ENCODE data around the gene NKTR. TPM values are rescaled to one million over a fixed set of nuclear protein-coding genes. Genes with fewer than 3 reads are reported as not detected.

Gene NKTR
- total and polyA plus RNA-seq, 7 experiments from 2014 or later = 10.9 to 275 (median 209) TPM

DNA sequence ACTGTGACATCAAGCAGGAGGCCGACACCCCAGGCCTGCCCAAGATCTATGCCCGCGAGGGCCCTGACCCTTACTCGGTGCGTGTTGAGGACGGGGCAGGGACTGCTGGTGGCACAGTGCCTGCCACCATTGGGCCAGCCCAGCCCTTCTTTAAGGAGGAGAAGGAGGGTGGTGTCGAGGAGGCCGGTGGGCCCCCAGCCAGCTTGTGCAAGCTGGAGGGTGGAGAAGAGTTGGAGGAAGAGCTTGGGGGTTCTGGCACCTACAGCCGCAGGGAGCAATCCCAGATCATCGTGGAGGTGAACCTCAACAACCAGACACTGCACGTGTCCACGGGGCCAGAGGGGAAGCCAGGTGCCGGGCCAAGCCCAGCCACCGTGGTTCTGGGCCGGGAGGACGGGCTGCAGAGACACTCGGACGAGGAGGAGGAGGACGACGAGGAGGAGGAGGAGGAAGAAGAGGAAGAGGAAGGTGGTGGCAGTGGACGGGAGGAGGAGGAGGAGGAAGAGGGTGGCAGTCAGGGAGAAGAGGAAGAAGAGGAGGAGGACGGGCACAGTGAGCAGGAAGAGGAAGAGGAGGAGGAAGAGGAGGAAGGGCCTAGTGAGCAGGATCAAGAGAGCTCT is 58.4 kb downstream of the NKTR start:
- Mint-ChIP-seq H3K36me3 (no peaks in the 10 kb centered on the region), H3K27ac (no peak overlapping the region), H3K9me3 (no peaks in the 10 kb centered on the region), H3K27me3 (peaks cover 0 to 2% (median 0%) of the 10 kb centered on the region in 5 donors), H3K4me3 (peak overlapping the region in 1 of 10 donors; percentile 38), H3K4me1 (peaks cover 0 to 9% (median under 1%) of the 10 kb centered on the region in 7 donors)
- Histone ChIP-seq H3K9me3 (ENCODE audit: control insufficient read depth in 2 of 3, low read length in 3 of 3) (no peaks in the 10 kb centered on the region), H3K36me3 (ENCODE audit: control insufficient read depth in 2 of 3, insufficient read depth in 3 of 3, low read length in 3 of 3) (no peaks in the 10 kb centered on the region), H3K4me1 (ENCODE audit: control insufficient read depth in 2 of 2, insufficient read depth in 2 of 2, low read length in 2 of 2) (no peaks in the 10 kb centered on the region), H3K27ac (ENCODE audit: low read depth, low read length) (no peak overlapping the region), H3K4me3 (ENCODE audit: low read length) (no peak overlapping the region), H3K27me3 (ENCODE audit: control insufficient read depth in 2 of 2, insufficient read depth in 2 of 2, low read length in 2 of 2) (no peaks in the 10 kb centered on the region)
- DNase-seq = no peak
- no peak for ATAC-seq
- ChIA-PET CTCF (no interaction called here), POLR2A (interaction anchor here (0.6 kb wide), 1 partner anchor 272 kb away, joined by 3 read pairs; no protein-coding TSS in a partner anchor)
- intact Hi-C loops (cut with micrococcal nuclease) = loop anchor here in 1 of 2 donors (5.0 kb wide), 1 partner anchor 83 kb away; no protein-coding TSS in a partner anchor

DNA sequence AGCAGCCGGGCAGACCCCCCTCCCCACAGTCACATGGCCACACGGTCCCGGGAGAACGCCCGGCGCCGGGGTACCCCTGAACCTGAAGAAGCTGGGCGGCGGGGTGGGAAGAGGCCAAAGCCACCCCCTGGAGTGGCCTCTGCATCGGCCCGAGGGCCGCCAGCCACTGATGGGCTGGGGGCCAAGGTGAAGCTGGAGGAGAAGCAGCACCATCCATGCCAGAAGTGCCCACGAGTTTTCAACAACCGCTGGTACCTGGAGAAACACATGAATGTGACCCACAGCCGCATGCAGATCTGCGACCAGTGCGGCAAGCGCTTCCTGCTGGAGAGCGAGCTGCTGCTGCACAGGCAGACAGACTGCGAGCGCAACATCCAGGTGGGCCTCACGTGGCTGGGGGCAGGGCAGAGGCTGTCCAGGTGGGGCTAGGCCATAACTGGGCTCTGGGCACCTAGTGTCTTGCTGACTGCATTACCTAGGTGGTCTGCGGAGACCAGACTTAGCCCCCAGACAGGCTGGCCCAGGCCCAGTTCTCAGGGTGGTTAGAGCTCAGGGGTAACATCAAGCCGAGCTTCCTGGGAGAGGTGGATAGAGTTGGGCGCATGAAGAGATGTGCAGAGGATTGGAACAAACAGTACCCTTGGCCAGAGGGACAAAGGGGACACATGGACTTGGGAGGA is 59.1 kb downstream of the NKTR start:
- no peaks in the 10 kb centered on the region for H3K27me3 ChIP-seq (ENCODE audit: control insufficient read depth in 2 of 2, insufficient read depth in 2 of 2, low read length in 2 of 2)
- Mint-ChIP-seq H3K4me3 (no peak overlapping the region), H3K27ac (peak overlapping the region in 1 of 9 donors; percentile 55), H3K4me1 (peaks cover 0 to 8% (median 0%) of the 10 kb centered on the region in 7 donors), H3K27me3 (peaks cover 0 to 2% (median 0%) of the 10 kb centered on the region in 5 donors), H3K9me3 (no peaks in the 10 kb centered on the region), H3K36me3 (no peaks in the 10 kb centered on the region)
- no peaks in the 10 kb centered on the region for H3K9me3 ChIP-seq (ENCODE audit: control insufficient read depth in 2 of 3, low read length in 3 of 3)
- no peak for ATAC-seq
- H3K4me3 ChIP-seq (ENCODE audit: low read length) = no peak overlapping the region
- no peak overlapping the region for H3K27ac ChIP-seq (ENCODE audit: low read depth, low read length)
- no peaks in the 10 kb centered on the region for H3K36me3 ChIP-seq (ENCODE audit: control insufficient read depth in 2 of 3, insufficient read depth in 3 of 3, low read length in 3 of 3)
- no peak for DNase-seq
- no peaks in the 10 kb centered on the region for H3K4me1 ChIP-seq (ENCODE audit: control insufficient read depth in 2 of 2, insufficient read depth in 2 of 2, low read length in 2 of 2)
- intact Hi-C loops (cut with micrococcal nuclease) = loop anchor here in 1 of 2 donors (5.0 kb wide), 1 partner anchor 83 kb away; no protein-coding TSS in a partner anchor
- CTCF ChIA-PET = no interaction called here
- POLR2A ChIA-PET = interaction anchor here (0.6 kb wide), 1 partner anchor 272 kb away, joined by 3 read pairs; no protein-coding TSS in a partner anchor

DNA sequence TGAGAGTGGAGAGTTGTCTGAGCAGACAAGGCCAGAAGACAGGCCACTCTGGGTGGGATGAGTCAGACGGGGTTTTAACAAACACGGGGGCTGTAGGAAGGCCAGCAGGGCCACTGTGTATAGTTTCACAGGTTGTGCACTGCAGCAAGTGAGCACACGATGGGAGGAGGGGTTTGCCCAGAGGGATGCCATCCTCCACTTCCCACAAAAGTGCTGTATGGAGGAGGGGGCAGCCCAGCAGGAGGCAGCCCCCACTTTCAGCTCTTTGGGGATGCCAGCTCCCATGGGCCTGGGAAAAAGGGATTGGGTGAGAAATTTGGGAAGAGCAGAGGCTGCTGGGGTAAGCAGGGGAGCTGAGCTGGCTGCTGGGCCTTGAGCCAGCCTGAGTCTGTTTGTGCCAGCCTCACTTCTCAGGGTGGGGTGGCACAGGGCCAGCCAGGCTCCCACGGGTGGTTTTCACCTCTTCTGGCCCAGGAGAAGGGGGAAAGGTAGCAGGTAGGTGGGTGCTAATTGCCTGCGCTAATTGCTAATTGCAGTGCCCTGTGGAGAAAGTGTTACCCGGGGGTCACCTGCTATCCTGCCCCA is 59.7 kb downstream of the NKTR start:
- no peaks in the 10 kb centered on the region for H3K27me3 ChIP-seq (ENCODE audit: control insufficient read depth in 2 of 2, insufficient read depth in 2 of 2, low read length in 2 of 2)
- no peaks in the 10 kb centered on the region for H3K4me1 ChIP-seq (ENCODE audit: control insufficient read depth in 2 of 2, insufficient read depth in 2 of 2, low read length in 2 of 2)
- CTCF ChIA-PET = no interaction called here
- DNase-seq = no peak
- ATAC-seq = no peak
- intact Hi-C loops (cut with micrococcal nuclease) = no loop called here
- no peaks in the 10 kb centered on the region for H3K9me3 ChIP-seq (ENCODE audit: control insufficient read depth in 2 of 3, low read length in 3 of 3)
- H3K4me3 ChIP-seq (ENCODE audit: low read length) = no peak overlapping the region
- H3K36me3 ChIP-seq (ENCODE audit: control insufficient read depth in 2 of 3, insufficient read depth in 3 of 3, low read length in 3 of 3) = no peaks in the 10 kb centered on the region
- POLR2A ChIA-PET = no interaction called here
- H3K27ac Mint-ChIP-seq = peak overlapping the region in 2 of 9 donors; percentile 16 to 55
- H3K4me1 Mint-ChIP-seq = peaks cover 0 to 8% (median 0%) of the 10 kb centered on the region in 7 donors
- H3K4me3 Mint-ChIP-seq = no peak overlapping the region
- no peaks in the 10 kb centered on the region for H3K36me3 Mint-ChIP-seq
- H3K9me3 Mint-ChIP-seq = no peaks in the 10 kb centered on the region
- peaks cover 0 to 2% (median 0%) of the 10 kb centered on the region in 5 donors for H3K27me3 Mint-ChIP-seq
- no peak overlapping the region for H3K27ac ChIP-seq (ENCODE audit: low read depth, low read length)

DNA sequence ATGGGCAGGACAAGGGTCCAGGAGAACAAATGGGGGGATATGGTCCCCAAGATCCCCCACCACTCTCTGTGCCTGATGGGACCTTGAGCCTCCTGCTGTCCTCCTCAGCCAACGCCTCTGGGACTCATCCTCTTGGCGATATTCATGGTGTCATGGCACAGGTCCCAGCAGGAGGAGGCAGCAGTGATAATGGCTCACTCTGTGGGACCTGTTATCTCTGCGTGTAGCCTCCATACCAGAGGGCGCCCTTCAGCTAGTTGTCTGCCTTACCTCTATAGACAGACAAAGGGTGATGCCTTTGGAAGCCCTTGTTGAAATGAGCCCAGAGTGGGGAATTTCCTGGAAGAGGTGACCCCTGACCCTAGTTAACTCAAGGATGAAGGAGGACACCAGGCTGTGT is 60.4 kb downstream of the NKTR start:
- Histone ChIP-seq H3K36me3 (ENCODE audit: control insufficient read depth in 2 of 3, insufficient read depth in 3 of 3, low read length in 3 of 3) (no peaks in the 10 kb centered on the region), H3K27ac (ENCODE audit: low read depth, low read length) (no peak overlapping the region), H3K9me3 (ENCODE audit: control insufficient read depth in 2 of 3, low read length in 3 of 3) (no peaks in the 10 kb centered on the region), H3K4me1 (ENCODE audit: control insufficient read depth in 2 of 2, insufficient read depth in 2 of 2, low read length in 2 of 2) (no peaks in the 10 kb centered on the region), H3K4me3 (ENCODE audit: low read length) (no peak overlapping the region), H3K27me3 (ENCODE audit: control insufficient read depth in 2 of 2, insufficient read depth in 2 of 2, low read length in 2 of 2) (no peaks in the 10 kb centered on the region)
- peaks cover 0 to 2% (median 0%) of the 10 kb centered on the region in 5 donors for H3K27me3 Mint-ChIP-seq
- DNase-seq (no peak), ATAC-seq (no peak)
- H3K4me3 Mint-ChIP-seq = no peak overlapping the region
- intact Hi-C loops (cut with micrococcal nuclease) = no loop called here
- H3K36me3 Mint-ChIP-seq = no peaks in the 10 kb centered on the region
- peak overlapping the region in 1 of 9 donors; percentile 43 for H3K27ac Mint-ChIP-seq
- CTCF ChIA-PET = no interaction called here
- peaks cover 0 to 8% (median 0%) of the 10 kb centered on the region in 7 donors for H3K4me1 Mint-ChIP-seq
- POLR2A ChIA-PET = interaction anchor here (0.6 kb wide), 1 partner anchor 85 kb away, joined by 4 read pairs; no protein-coding TSS in a partner anchor
- no peaks in the 10 kb centered on the region for H3K9me3 Mint-ChIP-seq

DNA sequence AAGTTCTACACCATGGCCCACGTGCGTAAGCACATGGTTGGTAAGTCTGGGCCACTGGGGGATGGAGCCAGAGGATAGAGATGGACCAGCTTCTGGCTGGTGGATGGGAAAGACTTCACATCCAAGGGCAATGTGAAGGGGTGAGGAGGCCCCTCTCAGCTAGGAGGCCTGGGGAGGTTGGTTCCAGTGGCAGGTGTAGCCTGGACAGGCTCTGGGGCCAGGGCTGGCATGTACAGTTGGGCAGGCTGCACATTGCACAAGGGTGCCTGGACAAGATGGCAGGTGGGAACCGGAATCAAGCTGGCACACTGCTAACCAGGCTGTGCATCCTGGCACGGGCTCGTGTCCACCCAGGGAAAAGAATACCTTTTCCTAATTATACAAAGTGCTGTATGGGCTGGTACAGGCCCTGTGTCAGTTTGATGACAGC is 61.1 kb downstream of the NKTR start:
- peaks cover 0 to 3% (median 0%) of the 10 kb centered on the region in 5 donors for H3K27me3 Mint-ChIP-seq
- Histone ChIP-seq H3K4me3 (ENCODE audit: low read length) (no peak overlapping the region), H3K9me3 (ENCODE audit: control insufficient read depth in 2 of 3, low read length in 3 of 3) (no peaks in the 10 kb centered on the region), H3K27ac (ENCODE audit: low read depth, low read length) (no peak overlapping the region), H3K4me1 (ENCODE audit: control insufficient read depth in 2 of 2, insufficient read depth in 2 of 2, low read length in 2 of 2) (no peaks in the 10 kb centered on the region), H3K27me3 (ENCODE audit: control insufficient read depth in 2 of 2, insufficient read depth in 2 of 2, low read length in 2 of 2) (no peaks in the 10 kb centered on the region), H3K36me3 (ENCODE audit: control insufficient read depth in 2 of 3, insufficient read depth in 3 of 3, low read length in 3 of 3) (no peaks in the 10 kb centered on the region)
- ChIA-PET POLR2A (interaction anchor here (0.6 kb wide), 1 partner anchor 84 kb away, joined by 4 read pairs; no protein-coding TSS in a partner anchor), CTCF (no interaction called here)
- H3K4me3 Mint-ChIP-seq = no peak overlapping the region
- no peak for ATAC-seq
- intact Hi-C loops (cut with micrococcal nuclease) = no loop called here
- no peaks in the 10 kb centered on the region for H3K9me3 Mint-ChIP-seq
- H3K27ac Mint-ChIP-seq = no peak overlapping the region
- H3K36me3 Mint-ChIP-seq = no peaks in the 10 kb centered on the region
- no peak for DNase-seq
- H3K4me1 Mint-ChIP-seq = peaks cover 0 to 4% (median 0%) of the 10 kb centered on the region in 7 donors

DNA sequence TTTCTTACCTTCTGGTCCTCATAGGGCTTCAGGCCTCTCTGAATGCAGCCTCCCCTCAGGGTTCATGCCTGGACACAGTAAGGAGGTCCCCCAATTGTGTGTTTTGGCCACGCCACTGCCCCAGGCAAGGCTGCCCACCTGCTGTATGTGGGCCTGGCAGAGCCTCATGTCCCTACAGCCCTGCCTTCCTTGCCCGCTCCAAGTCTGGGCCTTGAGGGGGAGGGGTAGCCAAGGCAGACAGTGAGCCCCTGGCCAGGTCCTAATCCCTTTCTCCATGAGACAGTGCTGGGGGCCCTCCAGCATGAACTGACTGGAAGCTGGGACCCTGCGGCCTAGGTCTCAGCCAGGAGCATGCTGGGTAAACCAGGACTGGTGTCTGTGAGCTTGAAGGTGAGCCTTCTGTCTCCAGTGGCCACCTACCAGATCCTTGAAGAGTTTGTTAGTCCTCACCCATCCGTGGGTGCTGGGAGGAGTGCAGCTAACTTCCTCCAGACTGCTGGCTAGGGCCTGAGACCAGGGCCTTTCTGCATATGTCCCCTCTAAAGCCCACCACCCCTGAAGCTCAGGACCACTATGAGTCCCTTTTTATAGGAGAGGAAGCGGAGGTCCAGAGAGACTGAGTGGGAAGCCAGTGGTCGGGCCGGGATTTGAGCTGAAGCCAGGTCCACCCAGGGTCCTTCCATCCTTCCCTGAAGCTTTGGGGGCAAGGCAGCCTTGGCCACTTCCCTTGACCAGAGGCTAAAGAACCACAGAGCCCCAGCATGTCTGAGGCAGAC is 61.7 kb downstream of the NKTR start:
- ChIA-PET CTCF (no interaction called here), POLR2A (no interaction called here)
- Mint-ChIP-seq H3K27me3 (peaks cover 0 to 3% (median 0%) of the 10 kb centered on the region in 5 donors), H3K36me3 (no peaks in the 10 kb centered on the region), H3K27ac (no peak overlapping the region), H3K4me1 (peaks cover 0 to 4% (median 0%) of the 10 kb centered on the region in 7 donors), H3K4me3 (no peak overlapping the region), H3K9me3 (no peaks in the 10 kb centered on the region)
- DNase-seq (no peak), ATAC-seq (no peak)
- Histone ChIP-seq H3K36me3 (ENCODE audit: control insufficient read depth in 2 of 3, insufficient read depth in 3 of 3, low read length in 3 of 3) (no peaks in the 10 kb centered on the region), H3K27me3 (ENCODE audit: control insufficient read depth in 2 of 2, insufficient read depth in 2 of 2, low read length in 2 of 2) (no peaks in the 10 kb centered on the region), H3K9me3 (ENCODE audit: control insufficient read depth in 2 of 3, low read length in 3 of 3) (no peaks in the 10 kb centered on the region), H3K4me3 (ENCODE audit: low read length) (no peak overlapping the region), H3K4me1 (ENCODE audit: control insufficient read depth in 2 of 2, insufficient read depth in 2 of 2, low read length in 2 of 2) (no peaks in the 10 kb centered on the region), H3K27ac (ENCODE audit: low read depth, low read length) (no peak overlapping the region)
- intact Hi-C loops (cut with micrococcal nuclease) = no loop called here

All from naive thymus-derived CD4-positive, alpha-beta T cell (primary cell).